Stimulated activated CD8-positive, alpha-beta memory T cell treated with anti-CD3 and anti-CD28 coated beads, Interleukin-7, amount 100 ng/mL, for 4 hours (primary cell): Measurements from ENCODE around the gene DDX11.
"Not testable (repeated sequence)": the region's sequence is repeated elsewhere in the genome, so short reads cannot be mapped to it uniquely, and the experiment has no call there.

Experiments
- DNase-seq, 2 donors: peaks; one replicate each; pipeline ENCODE4 v3.0.0-alpha.2; 2020; ENCODE audit warnings: low read depth in 2 of 2

The DDX11 gene

DNA sequence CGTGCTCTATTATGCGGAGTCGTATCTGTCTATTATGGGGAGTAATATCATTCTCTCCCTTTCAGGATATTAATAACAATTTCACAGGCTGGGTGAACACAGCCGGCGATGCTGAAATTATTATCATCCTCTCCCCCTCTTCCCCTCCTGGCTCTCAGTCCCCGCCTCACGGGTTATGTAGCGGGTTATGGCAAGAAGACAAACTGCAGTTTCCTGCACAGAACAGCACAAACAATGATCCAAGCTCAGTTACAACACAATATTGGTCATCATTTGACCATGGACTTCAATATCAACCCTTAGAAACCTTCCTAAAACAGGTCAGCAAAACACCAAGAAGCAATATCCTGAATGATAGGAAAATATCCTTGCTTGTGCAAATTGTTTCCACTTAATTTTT lies 50.5 kb downstream of the DDX11 start:
- not testable (repeated sequence) for DNase-seq

DNA sequence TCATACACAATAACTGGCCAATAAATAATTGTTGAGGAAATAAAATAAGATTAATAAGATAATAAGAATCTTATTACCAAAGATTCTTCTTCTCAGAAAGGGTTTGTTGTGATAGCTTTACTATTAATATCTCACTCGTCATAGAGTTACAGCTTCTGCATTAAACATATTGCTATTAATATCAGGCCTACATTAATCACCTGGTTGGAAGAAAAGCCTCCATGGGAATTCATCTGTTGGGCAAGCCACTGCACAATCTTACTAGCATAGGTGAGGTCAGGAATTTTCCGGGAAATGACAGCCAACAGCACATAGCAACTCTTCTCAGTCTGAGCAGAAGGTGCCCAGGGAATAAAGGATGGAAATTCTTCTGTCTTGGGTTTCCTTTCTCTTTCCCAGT lies 51.5 kb downstream of the DDX11 start:
- DNase-seq, result not testable (repeated sequence)

DNA sequence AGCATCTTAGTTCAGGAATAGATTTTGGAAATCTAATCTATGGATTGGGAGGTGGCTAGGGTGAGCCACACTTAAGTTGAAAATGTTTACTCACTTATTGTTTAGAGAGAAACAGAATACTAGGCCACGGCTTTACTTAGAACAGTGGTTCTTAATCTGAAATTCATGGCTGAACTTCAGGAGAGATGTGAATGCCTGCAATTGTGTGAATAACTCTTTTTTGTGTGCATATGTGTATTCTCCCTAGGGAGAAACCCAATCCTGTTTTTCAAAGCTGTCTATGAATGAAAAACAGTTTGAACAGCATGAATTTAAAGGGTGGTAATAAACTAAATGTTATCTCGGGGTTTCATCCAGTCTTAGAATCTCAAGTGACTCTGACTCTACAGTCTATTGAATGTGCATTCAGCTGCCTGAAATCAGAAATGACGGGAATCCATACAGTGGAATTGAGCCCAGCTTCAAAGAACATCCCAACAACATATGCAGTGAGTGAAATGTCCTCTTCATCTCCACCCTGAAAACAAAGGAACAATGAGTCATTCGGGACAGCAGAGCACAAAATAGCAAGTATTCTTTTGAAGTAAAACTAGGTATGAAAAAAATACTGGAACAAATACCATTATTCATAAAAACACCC lies 53.7 kb downstream of the DDX11 start:
- DNase-seq, result not testable (repeated sequence)

DNA sequence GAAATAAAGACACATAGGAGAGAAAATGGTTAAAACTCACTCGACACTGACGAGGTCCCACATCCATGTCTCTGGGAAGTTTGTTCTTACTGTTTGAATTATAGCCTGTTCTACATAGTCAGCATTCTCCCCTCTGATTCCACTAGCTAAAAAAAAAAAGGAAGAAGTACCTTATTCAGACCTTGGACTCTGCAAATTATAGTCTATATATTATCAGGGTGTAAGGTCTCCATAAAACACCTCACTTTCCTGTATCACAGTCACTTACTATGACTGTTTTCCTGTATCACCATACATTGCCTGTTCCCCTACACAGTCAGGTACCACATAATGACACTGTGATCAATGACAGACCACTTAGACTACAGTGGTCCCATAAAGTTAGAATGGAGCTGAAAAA lies 62.9 kb downstream of the DDX11 start:
- DNase-seq, result not testable (repeated sequence)

DNA sequence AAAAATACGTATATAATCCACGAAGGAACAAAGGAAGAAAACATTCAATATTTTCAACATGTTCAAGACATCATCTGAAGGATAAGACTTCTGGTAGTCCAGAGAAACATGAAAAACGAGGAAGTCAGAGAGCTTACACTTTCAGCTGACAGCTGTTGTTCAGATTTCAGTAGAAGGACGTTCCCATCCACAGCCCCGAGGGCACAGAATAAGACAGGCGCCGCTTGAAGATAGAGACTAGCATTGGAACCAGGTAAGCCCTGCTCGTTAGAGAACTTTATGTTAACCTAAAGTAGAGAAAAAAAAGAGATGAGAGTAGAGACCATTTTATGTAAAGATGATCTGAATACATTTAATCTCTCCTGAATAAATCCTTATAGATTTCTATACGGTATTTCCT lies 71.1 kb downstream of the DDX11 start:
- DNase-seq, result not testable (repeated sequence)

DNA sequence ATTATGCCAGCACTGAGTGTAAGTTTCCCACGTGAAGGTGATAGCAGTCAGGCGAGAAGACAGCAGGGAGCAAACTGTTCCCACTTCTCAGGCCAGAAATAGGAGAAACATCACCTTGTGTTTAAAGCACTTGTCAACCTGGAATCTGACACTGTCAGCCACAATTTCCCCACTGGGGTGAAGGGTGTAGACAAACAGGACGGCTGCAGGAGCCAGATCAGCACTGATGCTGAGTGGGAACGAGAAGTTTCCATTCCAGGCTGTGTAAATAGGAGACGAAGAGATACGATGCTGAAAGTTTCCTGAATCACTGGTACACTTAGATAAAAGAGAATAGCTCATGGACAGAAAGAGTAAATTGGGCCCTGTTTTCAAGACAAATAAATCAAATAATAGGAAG lies 71.6 kb downstream of the DDX11 start:
- DNase-seq, result not testable (repeated sequence)

DNA sequence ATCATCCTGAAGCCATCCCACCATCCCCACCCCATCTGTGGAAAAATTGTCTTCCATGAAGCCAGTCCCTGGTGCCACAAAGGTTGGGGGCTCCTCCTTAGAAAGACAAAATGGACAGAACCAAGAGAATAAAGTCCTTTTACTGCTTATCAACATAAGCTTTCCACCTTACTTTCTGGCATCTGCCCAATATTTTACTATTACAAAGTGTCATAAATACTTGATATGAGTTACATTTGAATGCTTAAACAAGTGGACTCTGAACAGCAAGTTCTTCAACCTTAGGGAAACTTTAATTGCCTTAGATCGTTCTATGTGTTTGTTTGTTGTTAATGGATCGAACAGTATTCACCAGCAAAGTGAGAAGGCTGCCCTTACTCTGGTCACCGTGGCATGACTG lies 73.8 kb downstream of the DDX11 start:
- not testable (repeated sequence) for DNase-seq

DNA sequence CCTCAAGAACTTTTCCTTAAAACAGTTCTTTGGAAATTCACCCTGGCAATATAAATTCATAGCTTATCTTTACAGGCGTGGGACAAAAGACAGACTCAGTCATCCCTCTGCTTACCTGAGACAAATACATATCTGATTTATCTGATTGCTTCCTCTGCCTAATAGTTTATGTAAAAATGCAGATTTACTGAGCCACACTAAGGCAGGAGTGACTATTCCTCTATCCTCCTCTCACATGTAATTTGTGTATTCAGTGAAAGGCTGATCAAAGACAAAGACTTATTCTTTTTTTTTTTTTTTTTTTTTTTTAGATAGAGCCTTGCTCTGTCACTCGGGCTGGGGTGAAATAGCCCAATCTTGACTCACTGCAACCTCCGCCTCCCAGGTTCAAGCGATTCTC lies 77.1 kb downstream of the DDX11 start:
- DNase-seq, result not testable (repeated sequence)
